GM18498 (cell line): ENCODE measurements around the gene HEATR5B.
A peak's percentile ranks its signal among the peaks of the same experiment; 100 is the strongest.
"Not testable (repeated sequence)": the region's sequence is repeated elsewhere in the genome, so short reads cannot be mapped to it uniquely, and the experiment has no call there.

ENCODE experiments used
- ATAC-seq: cut with Tn5 transposase; IDR thresholded peaks from one replicate; pipeline ENCODE4 v1.9.1; 2021; ENCODE audit warnings: mild to moderate bottlenecking, moderate library complexity; ENCODE audit not compliant: unreplicated experiment

HEATR5B gene

DNA sequence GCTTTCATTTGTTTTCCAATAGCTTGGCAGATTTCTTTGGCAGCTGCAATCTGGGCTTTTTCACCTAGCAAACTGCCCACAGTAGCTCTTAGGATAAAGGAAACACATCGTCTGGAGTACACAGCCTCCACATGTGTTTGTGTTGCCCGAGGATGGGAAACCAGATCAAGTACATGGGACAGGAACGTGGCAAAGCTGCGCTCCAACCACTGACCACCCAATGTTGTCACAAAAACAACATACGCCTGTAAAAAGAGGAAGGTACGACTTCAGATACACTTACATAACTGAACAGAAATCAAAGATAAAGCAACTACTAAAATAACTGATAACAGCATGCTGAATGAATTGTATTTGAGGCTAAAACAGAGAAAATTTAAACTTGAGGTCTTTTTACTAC is 15.5 kb downstream of the HEATR5B start:
- ATAC-seq: no peak

- ATAC-seq: no peak
Observed at GRCh38 chr2:37061776-37062175, 22.4 kb downstream of the HEATR5B start.

- ATAC-seq: no peak
Observed at GRCh38 chr2:37061013-37061711, 23.0 kb downstream of the HEATR5B start.

DNA sequence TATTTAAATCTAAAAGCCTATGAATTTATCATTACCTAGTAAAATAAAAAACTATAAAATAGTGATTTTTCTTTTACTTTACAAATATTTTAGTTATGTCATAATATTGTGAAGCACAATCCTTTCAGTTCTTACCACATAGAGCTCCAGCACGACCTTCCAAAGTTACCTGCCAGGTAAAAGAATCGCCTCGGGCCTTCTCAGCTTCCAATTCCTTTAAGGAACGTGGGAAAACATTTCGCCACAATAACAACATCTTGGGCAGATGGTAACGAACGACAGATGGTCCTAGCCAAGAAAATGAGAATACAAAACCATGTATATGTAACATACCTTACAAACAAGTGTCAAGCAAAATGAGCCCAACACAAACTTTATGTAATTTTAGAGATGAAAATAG is 23.7 kb downstream of the HEATR5B start:
- ATAC-seq: no peak

- ATAC-seq: no peak
Observed at GRCh38 chr2:37059841-37060240, 24.3 kb downstream of the HEATR5B start.

GRCh38 chr2:37052600-37053332 is 31.4 kb downstream of the HEATR5B start:
- ATAC-seq: no peak

DNA sequence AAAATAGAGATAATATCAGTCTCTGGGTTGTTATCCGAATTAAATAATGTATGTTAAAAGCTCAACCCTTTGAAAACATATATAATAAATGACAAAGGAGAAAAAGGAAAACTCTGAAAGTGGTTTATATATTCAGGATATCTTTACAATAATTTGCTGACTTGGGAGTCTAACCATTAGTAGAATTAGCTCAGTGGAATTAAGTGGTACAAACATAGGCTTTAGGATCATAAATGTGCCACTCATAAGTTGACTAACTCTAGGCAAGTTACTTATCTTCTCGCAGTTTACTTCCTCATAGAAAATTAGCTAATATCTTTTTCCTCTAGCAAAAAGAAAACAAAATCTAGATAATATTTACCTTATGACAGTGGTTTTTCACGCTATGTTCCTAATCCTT is 44.6 kb downstream of the HEATR5B start:
- ATAC-seq: no peak

GRCh38 chr2:37037771-37038170 is 46.4 kb downstream of the HEATR5B start:
- ATAC-seq: no peak

DNA sequence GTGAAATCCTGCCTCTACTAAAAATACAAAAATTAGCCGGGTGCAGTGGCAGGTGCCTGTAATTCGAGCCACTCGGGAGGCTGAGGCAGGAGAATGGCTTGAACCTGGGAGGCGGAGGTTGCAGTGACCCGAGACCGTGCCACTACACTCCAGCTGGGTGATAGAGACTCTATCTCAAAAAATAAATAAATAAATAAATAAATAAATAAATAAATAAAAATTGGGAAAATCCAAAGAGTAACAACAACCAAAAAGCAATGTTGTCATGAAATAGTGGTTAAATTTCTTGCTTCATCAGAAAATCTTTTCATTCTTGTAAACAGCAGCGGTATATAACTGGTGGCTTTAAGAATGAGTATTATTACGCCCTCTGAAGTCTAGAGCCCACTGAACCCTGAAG is 54.4 kb downstream of the HEATR5B start:
- no peak for ATAC-seq

- no peak for ATAC-seq
Observed at GRCh38 chr2:37026050-37026449, 58.1 kb downstream of the HEATR5B start.

- no peak for ATAC-seq
Observed at GRCh38 chr2:37020887-37021796, 63.0 kb downstream of the HEATR5B start.

- no peak for ATAC-seq
Observed at GRCh38 chr2:37020212-37020886, 63.8 kb downstream of the HEATR5B start.

DNA sequence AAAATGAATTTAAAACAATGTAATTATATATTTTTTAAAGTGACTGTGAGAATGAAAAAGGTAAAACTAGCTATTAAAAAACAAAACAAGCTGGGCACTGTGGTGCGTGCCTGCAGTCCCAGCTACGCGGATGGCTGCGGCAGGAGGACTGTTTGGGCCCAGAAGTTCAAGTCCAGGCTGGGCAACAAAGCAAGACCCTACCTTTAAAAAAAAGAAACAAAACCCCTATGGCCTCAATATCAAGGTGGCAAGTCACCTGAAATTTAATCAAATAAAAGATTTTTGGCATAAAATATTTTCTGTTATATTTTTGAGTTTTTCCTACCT is 70.9 kb downstream of the HEATR5B start:
- peak; percentile 33 for ATAC-seq

GRCh38 chr2:37011130-37011529 is 73.0 kb downstream of the HEATR5B start:
- peak; percentile 39 for ATAC-seq

DNA sequence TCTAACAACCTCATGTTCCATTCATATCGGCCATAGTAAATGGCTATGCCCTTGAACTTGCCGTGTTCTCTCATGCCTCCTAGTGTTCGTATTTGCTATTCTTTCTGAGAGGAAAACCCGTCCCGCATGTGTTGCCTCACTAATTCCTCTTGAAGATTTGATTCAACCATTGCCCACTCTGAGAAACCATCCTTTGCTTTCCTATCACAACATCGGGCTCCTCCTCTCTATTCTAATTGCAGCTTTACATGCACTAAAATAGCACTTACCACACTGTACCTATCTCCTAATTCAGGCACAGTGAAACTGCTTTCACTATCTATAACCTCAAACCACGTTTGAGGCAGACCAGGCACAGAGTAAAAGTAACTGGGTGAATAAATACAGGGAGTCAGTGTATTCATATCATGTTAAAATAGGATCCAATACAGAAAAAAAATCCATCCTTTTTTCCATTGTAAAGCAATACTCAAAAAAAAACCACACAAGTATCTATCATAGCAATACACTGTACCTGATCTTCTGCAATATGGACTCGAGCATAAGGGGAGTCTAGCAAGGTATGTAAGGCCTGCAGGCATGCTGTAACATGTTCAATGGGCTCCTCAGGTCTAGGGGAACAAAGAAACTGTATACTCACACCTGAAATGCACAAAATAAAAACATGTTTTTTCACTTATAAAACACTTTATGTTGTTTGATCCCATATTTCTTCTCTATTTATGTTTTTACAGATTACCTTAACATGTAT is 78.9 kb downstream of the HEATR5B start:
- peak; percentile 99 for ATAC-seq

DNA sequence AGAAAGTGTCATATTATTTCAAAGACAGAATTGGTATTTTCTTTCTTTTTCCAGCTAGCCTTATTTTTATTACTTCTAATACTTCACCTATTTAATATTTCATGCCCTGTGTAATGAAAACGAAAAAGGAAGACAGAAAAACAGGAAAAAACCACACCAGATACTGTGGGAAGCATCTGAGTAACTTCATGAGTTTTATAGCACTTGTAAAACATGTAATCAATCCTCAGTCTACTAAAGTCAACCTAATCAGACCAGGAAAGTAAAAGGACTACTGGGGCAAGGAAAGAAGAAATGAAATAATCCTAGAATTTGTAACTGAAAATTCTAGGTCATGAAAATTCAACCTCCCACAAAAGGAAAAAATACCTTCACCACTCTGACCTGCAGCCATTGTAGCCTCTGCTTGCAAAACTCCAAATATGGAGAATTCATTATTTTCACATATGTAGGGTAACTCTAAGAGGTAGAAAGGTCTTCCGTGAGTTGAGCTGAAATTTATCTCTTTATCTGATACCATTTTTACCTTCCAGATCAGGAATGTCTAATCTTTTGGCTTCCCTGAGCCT is 83.1 kb downstream of the HEATR5B start:
- no peak for ATAC-seq

- ATAC-seq: no peak
Observed at GRCh38 chr2:37000318-37000717, 83.9 kb downstream of the HEATR5B start.

DNA sequence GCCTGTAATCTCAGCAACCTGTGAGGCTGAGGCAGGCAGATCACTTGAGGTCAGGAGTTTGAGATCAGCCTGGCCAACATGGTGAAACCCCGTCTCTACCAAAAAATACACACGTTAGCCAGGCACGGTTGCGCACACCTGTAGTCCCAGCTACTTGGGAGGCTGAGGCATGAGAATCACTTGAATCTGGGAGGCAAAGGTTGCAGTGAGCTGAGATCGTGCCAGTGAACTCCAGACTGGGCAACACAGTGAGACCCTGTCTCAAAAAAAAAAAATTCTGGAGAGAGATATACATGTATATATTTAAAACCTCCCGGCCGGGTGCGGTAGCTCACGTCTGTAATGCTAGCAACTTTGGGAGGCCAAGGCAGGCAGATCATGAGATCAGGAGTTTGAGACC is 84.8 kb downstream of the HEATR5B start:
- not testable (repeated sequence) for ATAC-seq

DNA sequence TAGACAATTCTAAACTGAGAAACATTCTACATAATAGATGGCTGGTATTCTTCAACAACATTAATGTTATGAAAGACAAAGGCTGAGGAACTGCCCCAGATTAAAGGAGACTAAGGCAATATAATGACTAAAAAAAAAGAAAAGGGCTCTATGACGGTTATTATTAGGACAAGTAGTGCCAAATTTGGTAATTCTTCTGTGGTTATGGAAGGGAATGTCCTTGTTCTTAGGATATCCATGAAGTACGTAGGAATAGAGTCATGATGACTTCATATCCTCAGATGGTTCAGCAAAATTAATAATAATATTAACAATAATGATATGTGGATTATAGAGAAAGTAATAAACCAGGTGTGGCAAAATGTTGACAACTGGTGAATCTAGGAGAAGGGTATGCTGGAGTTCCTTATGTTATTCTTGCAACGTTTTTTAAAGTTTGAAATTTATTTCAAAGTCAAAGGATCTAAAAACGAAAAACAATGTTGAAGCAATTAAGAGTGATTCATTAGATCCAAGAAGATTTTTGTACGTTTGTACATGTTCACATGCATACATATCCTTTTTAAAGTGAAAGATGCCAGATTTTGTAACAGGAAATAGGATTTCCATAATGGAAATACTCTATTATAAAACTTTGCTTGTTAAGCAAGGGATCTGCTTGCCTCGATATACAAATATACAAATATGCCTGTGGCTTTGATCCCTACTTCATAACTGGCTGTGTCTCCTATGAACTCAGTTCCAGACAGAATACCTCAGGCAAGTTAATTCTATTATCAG is 90.1 kb downstream of the HEATR5B start:
- ATAC-seq: no peak
